OCI-LY1 (cell line): ENCODE data around the gene GID4.

Experiments
- H2AFZ ChIP-seq: fragments of 200-600 bp; sonication (generic), shearing (Covaris generic); 2 replicates; pipeline ENCODE4 v1.6.0; 2014; ENCODE audit warnings: antibody characterized with exemption, mild to moderate bottlenecking, low read length
- H3F3A ChIP-seq: fragments of 200-600 bp; sonication (generic), shearing (Covaris generic); 2 replicates; pipeline ENCODE4 v1.6.0; 2014; ENCODE audit warnings: mild to moderate bottlenecking, antibody characterized with exemption, low read length, moderate library complexity; ENCODE audit not compliant: insufficient read depth
- H3K27ac ChIP-seq: fragments of 200-600 bp; sonication (generic); 2 replicates; pipeline ENCODE4 v1.5.1; 2014; ENCODE audit warnings: low read length, mixed run types, mild to moderate bottlenecking, low read depth; ENCODE audit not compliant: poor library complexity, severe bottlenecking
- H3K27me3 ChIP-seq: fragments of 200-600 bp; sonication (generic); 2 replicates; pipeline ENCODE4 v1.6.0; 2014; ENCODE audit warnings: antibody characterized with exemption, mild to moderate bottlenecking, low read length, moderate library complexity; ENCODE audit not compliant: insufficient read depth
- H3K36me3 ChIP-seq: fragments of 200-600 bp; sonication (generic); 2 replicates; pipeline ENCODE4 v1.6.1; 2014; ENCODE audit warnings: mild to moderate bottlenecking, antibody characterized with exemption, low read length, moderate library complexity, mixed read lengths; ENCODE audit not compliant: insufficient read depth
- H3K4me1 ChIP-seq: fragments of 200-600 bp; sonication (generic); 2 replicates; pipeline ENCODE4 v1.5.1; 2014; ENCODE audit warnings: mild to moderate bottlenecking, low read length, moderate library complexity; ENCODE audit not compliant: insufficient read depth, severe bottlenecking
- H3K4me2 ChIP-seq: fragments of 200-600 bp; sonication (generic), shearing (Covaris generic); 2 replicates; pipeline ENCODE4 v1.6.1; 2014; ENCODE audit warnings: low read length
- H3K4me3 ChIP-seq: fragments of 200-600 bp; sonication (generic); 2 replicates; pipeline ENCODE4 v1.5.1; 2014; ENCODE audit warnings: low read length, low read depth, mild to moderate bottlenecking, mixed read lengths; ENCODE audit not compliant: poor library complexity, severe bottlenecking
- H3K79me2 ChIP-seq: fragments of 200-600 bp; shearing (Covaris generic); 2 replicates; pipeline ENCODE4 v1.6.1; 2016; ENCODE audit warnings: mixed run types, low read length, mixed read lengths; ENCODE audit not compliant: insufficient read depth
- H3K9ac ChIP-seq: fragments of 200-600 bp; sonication (generic), shearing (Covaris generic); 2 replicates; pipeline ENCODE4 v1.6.1; 2014; ENCODE audit warnings: mild to moderate bottlenecking, low read length, mixed read lengths
- H3K9me2 ChIP-seq: fragments of 200-600 bp; sonication (generic), shearing (Covaris generic); 2 replicates; pipeline ENCODE4 v1.6.1; 2014; ENCODE audit warnings: low read depth, mild to moderate bottlenecking, low read length, mixed read lengths
- H3K9me3 ChIP-seq: fragments of 200-600 bp; shearing (Covaris generic); 2 replicates; pipeline ENCODE4 v1.6.1; 2014; ENCODE audit warnings: low read length, mixed read lengths
- H4K20me1 ChIP-seq: fragments of 200-600 bp; sonication (generic), shearing (Covaris generic); 2 replicates; pipeline ENCODE4 v1.6.0; 2016; ENCODE audit warnings: mild to moderate bottlenecking, low read length; ENCODE audit not compliant: insufficient read depth
- CTCF ChIP-seq: fragments of 200-600 bp; sonication (generic), shearing (Covaris generic); IDR thresholded peaks from 2 replicates; pipeline ENCODE4 v1.5.1; 2017; ENCODE audit warnings: mild to moderate bottlenecking, antibody characterized with exemption, low read length, moderate library complexity, mixed read lengths
- EZH2 ChIP-seq: fragments of 200-600 bp; sonication (generic), shearing (Covaris generic); IDR thresholded peaks from 2 replicates; pipeline ENCODE4 v1.8.0; 2017; ENCODE audit warnings: borderline replicate concordance, mixed run types, mild to moderate bottlenecking, antibody characterized with exemption, low read length, moderate library complexity, mixed read lengths

The GID4 gene

GRCh38 chr17:18011286-18011685 lies 27.9 kb upstream of the GID4 start:
- Histone ChIP-seq H3K79me2 (no peaks in the 10 kb centered on the region), H3K4me3 (no peak overlapping the region), H3K27me3 (no peaks in the 10 kb centered on the region), H3K9me3 (0 out of 2 replicates have a peak, but pooled peaks cover 2% of the 10 kb centered on the region), H4K20me1 (no peaks in the 10 kb centered on the region), H3K9ac (no peak overlapping the region), H3K27ac (no peak overlapping the region), H3K4me2 (no peak overlapping the region), H3K4me1 (no peaks in the 10 kb centered on the region), H3K36me3 (peaks cover 64% of the 10 kb centered on the region), H3K9me2 (no peaks in the 10 kb centered on the region), H3F3A (no peaks in the 10 kb centered on the region), H2AFZ (no peak overlapping the region)
- TF ChIP-seq EZH2 = no peak
- TF ChIP-seq CTCF = no peak

- H4K20me1 ChIP-seq = no peaks in the 10 kb centered on the region
- no peaks in the 10 kb centered on the region for H3K9me2 ChIP-seq
- H3K36me3 ChIP-seq = peaks cover 47% of the 10 kb centered on the region
- H3K27me3 ChIP-seq = no peaks in the 10 kb centered on the region
- no peak overlapping the region for H2AFZ ChIP-seq
- H3K4me1 ChIP-seq = no peaks in the 10 kb centered on the region
- no peak overlapping the region for H3K27ac ChIP-seq
- H3K4me3 ChIP-seq = no peak overlapping the region
- no peaks in the 10 kb centered on the region for H3F3A ChIP-seq
- no peak overlapping the region for H3K4me2 ChIP-seq
- H3K79me2 ChIP-seq = no peaks in the 10 kb centered on the region
- 0 out of 2 replicates have a peak, but pooled peaks cover 2% of the 10 kb centered on the region for H3K9me3 ChIP-seq
- TF ChIP-seq CTCF (no peak), EZH2 (no peak)
- H3K9ac ChIP-seq = no peak overlapping the region
Observed at GRCh38 chr17:18014006-18014405, 25.2 kb upstream of the GID4 start.

- TF ChIP-seq EZH2 (no peak), CTCF (no peak)
- H3K4me1 ChIP-seq = no peaks in the 10 kb centered on the region
Observed at GRCh38 chr17:18015593-18015992, 23.6 kb upstream of the GID4 start.

More at GRCh38 chr17:18015593-18015992, 23.6 kb upstream of the GID4 start:
- no peak overlapping the region for H3K27ac ChIP-seq
- no peak overlapping the region for H2AFZ ChIP-seq
- H3K27me3 ChIP-seq = no peaks in the 10 kb centered on the region
- peaks cover 41% of the 10 kb centered on the region for H3K36me3 ChIP-seq
- no peaks in the 10 kb centered on the region for H3F3A ChIP-seq
- H3K9ac ChIP-seq = no peak overlapping the region
- no peaks in the 10 kb centered on the region for H3K9me2 ChIP-seq
- no peaks in the 10 kb centered on the region for H4K20me1 ChIP-seq
- H3K4me2 ChIP-seq = no peak overlapping the region
- H3K4me3 ChIP-seq = no peak overlapping the region
- no peaks in the 10 kb centered on the region for H3K79me2 ChIP-seq
- 0 out of 2 replicates have a peak, but pooled peaks cover under 1% of the 10 kb centered on the region for H3K9me3 ChIP-seq
